Measurements from ENCODE around the gene DEFB123. TPM values are rescaled to one million over a fixed set of nuclear protein-coding genes. Genes with fewer than 3 reads are reported as not detected.

Gene DEFB123
- total RNA-seq, 1 donor from 2014 or later: not detected

- peaks cover 0 to 2% (median 0%) of the 10 kb centered on the region in 3 donors for H3K36me3 ChIP-seq (ENCODE audit: control insufficient read depth in 3 of 3, insufficient read depth in 3 of 3, low read length in 3 of 3)
- no peak overlapping the region for H3K27ac ChIP-seq (ENCODE audit: low read depth, low read length)
- peaks cover 9 to 10% (median 10%) of the 10 kb centered on the region in 3 donors for H3K4me1 ChIP-seq (ENCODE audit: control insufficient read depth in 3 of 3, insufficient read depth in 3 of 3, low read length in 3 of 3)
- no peak overlapping the region for H3K4me3 ChIP-seq (ENCODE audit: low read length in 3 of 3)
- no peaks in the 10 kb centered on the region for H3K9me3 ChIP-seq (ENCODE audit: control insufficient read depth in 3 of 3, low read length in 3 of 3)
- no peak overlapping the region for H3K9ac ChIP-seq (ENCODE audit: low read depth in 1 of 3, low read length in 3 of 3)
- peaks cover 19 to 28% (median 25%) of the 10 kb centered on the region in 3 donors for H3K27me3 ChIP-seq (ENCODE audit: control insufficient read depth in 3 of 3, insufficient read depth in 3 of 3, low read length in 3 of 3)
Measured at GRCh38 chr20:31473331-31474096, 33.1 kb downstream of the DEFB123 start.

GRCh38 chr20:31474097-31474436 lies 33.6 kb downstream of the DEFB123 start:
- Histone ChIP-seq H3K36me3 (ENCODE audit: control insufficient read depth in 3 of 3, insufficient read depth in 3 of 3, low read length in 3 of 3) (peaks cover 0 to 2% (median 0%) of the 10 kb centered on the region in 3 donors), H3K27ac (ENCODE audit: low read depth, low read length) (no peak overlapping the region), H3K9ac (ENCODE audit: low read depth in 1 of 3, low read length in 3 of 3) (no peak overlapping the region), H3K9me3 (ENCODE audit: control insufficient read depth in 3 of 3, low read length in 3 of 3) (no peaks in the 10 kb centered on the region), H3K27me3 (ENCODE audit: control insufficient read depth in 3 of 3, insufficient read depth in 3 of 3, low read length in 3 of 3) (peaks cover 19 to 28% (median 25%) of the 10 kb centered on the region in 3 donors), H3K4me1 (ENCODE audit: control insufficient read depth in 3 of 3, insufficient read depth in 3 of 3, low read length in 3 of 3) (peaks cover 9 to 10% (median 10%) of the 10 kb centered on the region in 3 donors), H3K4me3 (ENCODE audit: low read length in 3 of 3) (no peak overlapping the region)

GRCh38 chr20:31474758-31475427 lies 34.5 kb downstream of the DEFB123 start, which contains the start of the genes DEFB124 and REM1:
TSS of gene DEFB124 (minus strand) at chr20:31475127. CDS start at chr20:31473013, 2,114 bp downstream.
TSS of gene REM1 (plus strand) at chr20:31475288. CDS start at chr20:31476446, 1,158 bp downstream.
- H3K4me3 ChIP-seq (ENCODE audit: low read length in 3 of 3): peak within 1 kb of the TSS; percentile 62 to 70 (median 69)
- peaks cover 9 to 10% (median 10%) of the 10 kb centered on the region in 3 donors for H3K4me1 ChIP-seq (ENCODE audit: control insufficient read depth in 3 of 3, insufficient read depth in 3 of 3, low read length in 3 of 3)
- H3K36me3 ChIP-seq (ENCODE audit: control insufficient read depth in 3 of 3, insufficient read depth in 3 of 3, low read length in 3 of 3): peaks cover 0 to 2% (median 0%) of the 10 kb centered on the region in 3 donors
- peak within 1 kb of the TSS; percentile 62 for H3K27ac ChIP-seq (ENCODE audit: low read depth, low read length)
- peak within 1 kb of the TSS; percentile 45 to 74 (median 57) for H3K9ac ChIP-seq (ENCODE audit: low read depth in 1 of 3, low read length in 3 of 3)
- no peaks in the 10 kb centered on the region for H3K9me3 ChIP-seq (ENCODE audit: control insufficient read depth in 3 of 3, low read length in 3 of 3)
- peaks cover 19 to 28% (median 25%) of the 10 kb centered on the region in 3 donors for H3K27me3 ChIP-seq (ENCODE audit: control insufficient read depth in 3 of 3, insufficient read depth in 3 of 3, low read length in 3 of 3)

- no peaks in the 10 kb centered on the region for H3K9me3 ChIP-seq (ENCODE audit: control insufficient read depth in 3 of 3, low read length in 3 of 3)
- H3K4me3 ChIP-seq (ENCODE audit: low read length in 3 of 3): peak overlapping the region; percentile 62 to 70 (median 69)
- peaks cover 9 to 10% (median 10%) of the 10 kb centered on the region in 3 donors for H3K4me1 ChIP-seq (ENCODE audit: control insufficient read depth in 3 of 3, insufficient read depth in 3 of 3, low read length in 3 of 3)
- peaks cover 0 to 2% (median 0%) of the 10 kb centered on the region in 3 donors for H3K36me3 ChIP-seq (ENCODE audit: control insufficient read depth in 3 of 3, insufficient read depth in 3 of 3, low read length in 3 of 3)
- H3K27me3 ChIP-seq (ENCODE audit: control insufficient read depth in 3 of 3, insufficient read depth in 3 of 3, low read length in 3 of 3): peaks cover 19 to 28% (median 25%) of the 10 kb centered on the region in 3 donors
- H3K27ac ChIP-seq (ENCODE audit: low read depth, low read length): peak overlapping the region; percentile 62
- peak overlapping the region; percentile 45 to 74 (median 57) for H3K9ac ChIP-seq (ENCODE audit: low read depth in 1 of 3, low read length in 3 of 3)
Measured at GRCh38 chr20:31475472-31476293, 35.3 kb downstream of the DEFB123 start.

GRCh38 chr20:31476294-31476585 lies 35.8 kb downstream of the DEFB123 start:
- Histone ChIP-seq H3K4me3 (ENCODE audit: low read length in 3 of 3) (peak overlapping the region in 2 of 3 donors; percentile 69 to 70), H3K9ac (ENCODE audit: low read depth in 1 of 3, low read length in 3 of 3) (peak overlapping the region in 1 of 3 donors; percentile 74), H3K27me3 (ENCODE audit: control insufficient read depth in 3 of 3, insufficient read depth in 3 of 3, low read length in 3 of 3) (peaks cover 19 to 28% (median 25%) of the 10 kb centered on the region in 3 donors), H3K9me3 (ENCODE audit: control insufficient read depth in 3 of 3, low read length in 3 of 3) (no peaks in the 10 kb centered on the region), H3K4me1 (ENCODE audit: control insufficient read depth in 3 of 3, insufficient read depth in 3 of 3, low read length in 3 of 3) (peaks cover 9 to 10% (median 10%) of the 10 kb centered on the region in 3 donors), H3K27ac (ENCODE audit: low read depth, low read length) (no peak overlapping the region), H3K36me3 (ENCODE audit: control insufficient read depth in 3 of 3, insufficient read depth in 3 of 3, low read length in 3 of 3) (peaks cover 0 to 2% (median 0%) of the 10 kb centered on the region in 3 donors)

- Histone ChIP-seq H3K4me3 (ENCODE audit: low read length in 3 of 3) (peak overlapping the region in 1 of 3 donors; percentile 38), H3K4me1 (ENCODE audit: control insufficient read depth in 3 of 3, insufficient read depth in 3 of 3, low read length in 3 of 3) (peaks cover 9 to 10% (median 10%) of the 10 kb centered on the region in 3 donors), H3K27me3 (ENCODE audit: control insufficient read depth in 3 of 3, insufficient read depth in 3 of 3, low read length in 3 of 3) (peaks cover 19 to 28% (median 25%) of the 10 kb centered on the region in 3 donors), H3K36me3 (ENCODE audit: control insufficient read depth in 3 of 3, insufficient read depth in 3 of 3, low read length in 3 of 3) (peaks cover 0 to 2% (median 0%) of the 10 kb centered on the region in 3 donors), H3K9ac (ENCODE audit: low read depth in 1 of 3, low read length in 3 of 3) (no peak overlapping the region), H3K9me3 (ENCODE audit: control insufficient read depth in 3 of 3, low read length in 3 of 3) (no peaks in the 10 kb centered on the region), H3K27ac (ENCODE audit: low read depth, low read length) (no peak overlapping the region)
Measured at GRCh38 chr20:31476643-31477215, 36.3 kb downstream of the DEFB123 start.

- H3K27ac ChIP-seq (ENCODE audit: low read depth, low read length): no peak overlapping the region
- no peaks in the 10 kb centered on the region for H3K9me3 ChIP-seq (ENCODE audit: control insufficient read depth in 3 of 3, low read length in 3 of 3)
- no peak overlapping the region for H3K9ac ChIP-seq (ENCODE audit: low read depth in 1 of 3, low read length in 3 of 3)
Measured at GRCh38 chr20:31484001-31484400, 43.6 kb downstream of the DEFB123 start.

GRCh38 chr20:31485450-31486339 lies 45.3 kb downstream of the DEFB123 start:
- Histone ChIP-seq H3K9ac (ENCODE audit: low read depth in 1 of 3, low read length in 3 of 3) (peak overlapping the region in 2 of 3 donors; percentile 45 to 50), H3K4me3 (ENCODE audit: low read length in 3 of 3) (peak overlapping the region; percentile 23 to 41 (median 32)), H3K9me3 (ENCODE audit: control insufficient read depth in 3 of 3, low read length in 3 of 3) (no peaks in the 10 kb centered on the region), H3K4me1 (ENCODE audit: control insufficient read depth in 3 of 3, insufficient read depth in 3 of 3, low read length in 3 of 3) (peaks cover 0 to 6% (median 5%) of the 10 kb centered on the region in 3 donors), H3K27ac (ENCODE audit: low read depth, low read length) (peak overlapping the region; percentile 76), H3K27me3 (ENCODE audit: control insufficient read depth in 3 of 3, insufficient read depth in 3 of 3, low read length in 3 of 3) (peaks cover 10 to 17% (median 17%) of the 10 kb centered on the region in 3 donors), H3K36me3 (ENCODE audit: control insufficient read depth in 3 of 3, insufficient read depth in 3 of 3, low read length in 3 of 3) (no peaks in the 10 kb centered on the region)

More at GRCh38 chr20:31484001-31484400, 43.6 kb downstream of the DEFB123 start:
- no peak overlapping the region for H3K4me3 ChIP-seq (ENCODE audit: low read length in 3 of 3)
- peaks cover 10 to 17% (median 17%) of the 10 kb centered on the region in 3 donors for H3K27me3 ChIP-seq (ENCODE audit: control insufficient read depth in 3 of 3, insufficient read depth in 3 of 3, low read length in 3 of 3)
- H3K4me1 ChIP-seq (ENCODE audit: control insufficient read depth in 3 of 3, insufficient read depth in 3 of 3, low read length in 3 of 3): peaks cover 0 to 6% (median 5%) of the 10 kb centered on the region in 3 donors
- no peaks in the 10 kb centered on the region for H3K36me3 ChIP-seq (ENCODE audit: control insufficient read depth in 3 of 3, insufficient read depth in 3 of 3, low read length in 3 of 3)

All from skeletal muscle tissue (tissue), 4 donors.